MCF 10A (cell line): ENCODE measurements around the gene CDC42EP2. TPM values are rescaled to one million over a fixed set of nuclear protein-coding genes. Genes with fewer than 3 reads are reported as not detected.

ENCODE experiments used
- BruUV-seq: library from RNA; stranded (reverse); fragments of 400-500 nt; replicated peaks from 2 replicates; lab custom pipeline; 2021; lab: Mats Ljungman, UMichigan
- CTCF ChIA-PET: fragments of 300-600 bp; sonication (Branson Sonifier 250); formaldehyde crosslinking; extraction: SDS; loops from one replicate; lab custom pipeline; 2021; ENCODE audit warnings: antibody characterized with exemption, inconsistent platforms; lab: Yijun Ruan, JAX
- POLR2A ChIA-PET: fragments of 300-600, 350-650 bp; sonication (Branson Sonifier 250); formaldehyde crosslinking; extraction: SDS; loops from one replicate; lab custom pipeline; 2020; ENCODE audit warnings: antibody characterized with exemption, inconsistent platforms; lab: Yijun Ruan, JAX
- DNase-seq: peaks from one replicate; pipeline ENCODE4 v3.0.0-alpha.2; 2018; ENCODE audit not compliant: unreplicated experiment
- H3K27ac Mint-ChIP-seq: one replicate; pipeline ENCODE4 v1.8.0; 2022; ENCODE audit warnings: mild to moderate bottlenecking, low read depth, mixed read lengths; ENCODE audit not compliant: unreplicated experiment
- H3K27me3 Mint-ChIP-seq: one replicate; pipeline ENCODE4 v1.8.0; 2022; ENCODE audit warnings: mixed read lengths; ENCODE audit not compliant: insufficient read depth, unreplicated experiment
- H3K36me3 Mint-ChIP-seq: one replicate; pipeline ENCODE4 v1.8.0; 2022; ENCODE audit warnings: mild to moderate bottlenecking, moderate library complexity, mixed read lengths; ENCODE audit not compliant: insufficient read depth, unreplicated experiment
- H3K4me1 Mint-ChIP-seq: one replicate; pipeline ENCODE4 v1.8.0; 2022; ENCODE audit warnings: mixed read lengths; ENCODE audit not compliant: insufficient read depth, unreplicated experiment
- H3K4me3 Mint-ChIP-seq: one replicate; pipeline ENCODE4 v1.8.0; 2022; ENCODE audit warnings: mild to moderate bottlenecking, moderate library complexity, mixed read lengths; ENCODE audit not compliant: unreplicated experiment
- H3K9me3 Mint-ChIP-seq: one replicate; pipeline ENCODE4 v1.8.0; 2022; ENCODE audit warnings: mixed read lengths; ENCODE audit not compliant: unreplicated experiment
- intact Hi-C: fragments of 100-400 bp; cut with micrococcal nuclease; formaldehyde crosslinking; loops from 2 replicates; pipeline ENCODE4 v1.14.1; 2022
- total RNA-seq: library from RNA; stranded (reverse); gene quantifications from 2 replicates; pipeline ENCODE4 v1.2.3, GENCODE V29; 2022
- TF ChIP-seq, protein P1 (sequence below): fragments of 200-600 bp; IDR thresholded peaks from one replicate; pipeline ENCODE4 v1.8.0; 2022; ENCODE audit warnings: antibody characterized with exemption, mild to moderate bottlenecking; ENCODE audit not compliant: unreplicated experiment

CDC42EP2 gene
- total RNA-seq, 1 experiment from 2014 or later = 24.5 TPM

DNA sequence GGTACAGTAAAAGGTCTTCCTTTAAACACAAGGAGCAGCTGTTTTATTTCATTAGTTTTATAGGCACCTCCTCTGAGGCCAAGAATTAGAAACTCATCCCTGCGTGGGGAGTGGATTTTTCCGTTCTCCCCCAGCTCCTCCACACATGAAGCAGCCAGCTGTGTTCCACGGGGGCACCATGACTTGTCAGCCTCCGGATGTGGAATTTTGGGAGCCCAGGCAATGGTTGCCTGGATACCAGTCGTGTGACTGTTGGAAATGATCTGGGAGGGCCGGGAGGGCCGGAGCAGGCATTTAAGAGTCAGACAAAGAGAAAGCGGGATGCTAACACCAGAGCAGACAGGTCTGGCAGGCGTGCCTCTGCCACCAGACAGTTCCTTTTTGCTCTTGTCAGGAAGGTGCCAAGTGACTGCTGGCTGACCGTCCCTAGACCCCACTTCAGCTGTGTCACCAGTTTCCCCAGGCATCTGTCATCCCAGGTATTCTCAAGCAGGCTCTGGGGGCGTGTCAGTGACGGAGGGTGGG is 15.9 kb upstream of the CDC42EP2 start:
- BruUV-seq = no TSS peak
- TF ChIP-seq, protein P1, sequence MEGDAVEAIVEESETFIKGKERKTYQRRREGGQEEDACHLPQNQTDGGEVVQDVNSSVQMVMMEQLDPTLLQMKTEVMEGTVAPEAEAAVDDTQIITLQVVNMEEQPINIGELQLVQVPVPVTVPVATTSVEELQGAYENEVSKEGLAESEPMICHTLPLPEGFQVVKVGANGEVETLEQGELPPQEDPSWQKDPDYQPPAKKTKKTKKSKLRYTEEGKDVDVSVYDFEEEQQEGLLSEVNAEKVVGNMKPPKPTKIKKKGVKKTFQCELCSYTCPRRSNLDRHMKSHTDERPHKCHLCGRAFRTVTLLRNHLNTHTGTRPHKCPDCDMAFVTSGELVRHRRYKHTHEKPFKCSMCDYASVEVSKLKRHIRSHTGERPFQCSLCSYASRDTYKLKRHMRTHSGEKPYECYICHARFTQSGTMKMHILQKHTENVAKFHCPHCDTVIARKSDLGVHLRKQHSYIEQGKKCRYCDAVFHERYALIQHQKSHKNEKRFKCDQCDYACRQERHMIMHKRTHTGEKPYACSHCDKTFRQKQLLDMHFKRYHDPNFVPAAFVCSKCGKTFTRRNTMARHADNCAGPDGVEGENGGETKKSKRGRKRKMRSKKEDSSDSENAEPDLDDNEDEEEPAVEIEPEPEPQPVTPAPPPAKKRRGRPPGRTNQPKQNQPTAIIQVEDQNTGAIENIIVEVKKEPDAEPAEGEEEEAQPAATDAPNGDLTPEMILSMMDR = no peak
- no peak overlapping the region for H3K27ac Mint-ChIP-seq
- H3K4me3 Mint-ChIP-seq = no peak overlapping the region
- H3K9me3 Mint-ChIP-seq = no peaks in the 10 kb centered on the region
- DNase-seq = no peak
- ChIA-PET CTCF (interaction anchor here (0.6 to 1.2 kb wide), 2 partner anchors 18 to 26 kb away, joined by 3 read pairs; no protein-coding TSS in a partner anchor), POLR2A (interaction anchor here (0.7 kb wide), 1 partner anchor 292 kb away, joined by 4 read pairs; no protein-coding TSS in a partner anchor)
- no peaks in the 10 kb centered on the region for H3K27me3 Mint-ChIP-seq
- peaks cover 5% of the 10 kb centered on the region for H3K4me1 Mint-ChIP-seq
- intact Hi-C loops = no loop called here
- peaks cover 34% of the 10 kb centered on the region for H3K36me3 Mint-ChIP-seq

DNA sequence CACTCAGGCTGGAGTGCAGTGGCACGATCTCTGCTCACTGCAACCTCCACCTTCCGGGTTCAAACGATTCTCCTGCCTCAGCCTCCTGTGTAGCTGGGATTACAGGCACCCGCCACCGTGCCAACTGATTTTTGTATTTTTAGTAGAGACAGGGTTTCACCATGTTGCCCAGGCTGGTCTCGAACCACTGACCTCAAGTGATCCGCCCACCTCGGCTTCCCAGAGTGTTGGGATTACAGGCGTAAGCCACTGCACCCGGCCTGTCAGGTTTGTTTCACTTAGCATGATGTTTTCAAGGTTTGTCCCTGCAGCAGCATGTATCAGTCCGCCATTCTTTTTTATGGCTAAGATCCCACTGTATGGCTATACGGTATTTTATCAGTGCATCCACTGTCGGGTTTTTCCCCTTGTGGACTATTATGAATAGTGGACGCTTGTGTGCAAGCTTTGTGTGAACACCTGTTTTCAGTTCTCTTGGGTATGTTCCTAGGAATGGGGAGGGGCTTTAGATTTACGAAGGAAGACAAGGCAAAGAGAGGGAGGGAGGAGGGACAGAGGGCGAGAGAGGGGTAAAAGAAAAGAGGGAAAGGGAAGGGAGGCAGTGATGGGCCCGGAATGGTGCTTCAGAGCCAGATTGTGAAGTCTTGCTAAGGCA is 13.9 kb upstream of the CDC42EP2 start:
- TF ChIP-seq, protein P1 = no peak
- Mint-ChIP-seq H3K27ac (no peak overlapping the region), H3K4me1 (peaks cover 10% of the 10 kb centered on the region), H3K36me3 (peaks cover 17% of the 10 kb centered on the region), H3K27me3 (no peaks in the 10 kb centered on the region), H3K9me3 (no peaks in the 10 kb centered on the region), H3K4me3 (no peak overlapping the region)
- ChIA-PET CTCF (interaction anchor here (0.7 kb wide), 1 partner anchor 248 kb away, joined by 3 read pairs; no protein-coding TSS in a partner anchor), POLR2A (interaction anchor here (0.8 kb wide), 1 partner anchor 16 kb away, joined by 3 read pairs; no protein-coding TSS in a partner anchor)
- no peak for DNase-seq
- intact Hi-C loops = no loop called here
- no TSS peak for BruUV-seq

DNA sequence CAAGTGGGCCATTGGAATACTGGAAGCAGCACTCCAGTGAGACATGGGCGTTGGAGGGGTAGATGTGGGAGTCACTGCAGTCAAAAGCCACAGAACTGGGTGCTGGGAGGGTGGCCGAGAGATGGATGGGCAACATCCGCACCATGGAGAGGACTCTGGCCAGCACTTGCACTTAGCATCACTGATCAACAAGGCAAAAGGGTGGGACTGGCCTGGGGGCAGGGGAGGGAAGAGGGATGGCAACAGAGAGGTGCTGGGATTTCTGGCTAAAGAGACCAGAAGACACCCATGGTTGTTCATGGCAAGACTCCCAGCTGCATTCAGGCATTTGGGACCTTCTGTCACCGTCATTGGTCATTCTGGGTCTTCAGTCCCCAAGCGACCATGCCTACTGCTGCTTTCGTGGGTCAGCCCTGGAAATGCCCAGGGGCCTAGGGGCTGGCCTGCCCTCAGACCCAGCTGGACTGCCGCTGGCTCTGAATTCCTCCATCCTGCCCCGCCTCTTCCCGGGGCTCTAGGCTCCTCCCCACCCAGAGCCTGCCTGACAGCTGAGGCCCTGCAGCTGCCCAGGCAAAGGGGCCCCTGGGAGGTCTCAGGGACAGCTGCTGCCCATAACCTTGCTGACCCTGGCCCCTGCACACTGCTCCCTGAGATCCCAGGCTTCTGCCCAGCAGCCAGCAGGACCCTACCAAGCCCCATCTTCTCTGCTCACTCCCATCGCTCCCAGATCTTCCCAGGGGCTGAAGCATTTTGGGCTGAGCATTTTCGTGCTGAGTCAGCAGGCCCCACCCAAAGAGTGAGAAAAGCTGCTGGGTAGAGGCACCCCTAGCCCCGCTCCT is 13.0 kb upstream of the CDC42EP2 start:
- no TSS peak for BruUV-seq
- Mint-ChIP-seq H3K9me3 (no peaks in the 10 kb centered on the region), H3K4me1 (peaks cover 10% of the 10 kb centered on the region), H3K27me3 (no peaks in the 10 kb centered on the region), H3K27ac (no peak overlapping the region), H3K4me3 (no peak overlapping the region), H3K36me3 (peaks cover 8% of the 10 kb centered on the region)
- intact Hi-C loops = no loop called here
- CTCF ChIA-PET = interaction anchor here (1.5 to 2.5 kb wide), 2 partner anchors 13 to 28 kb away, joined by 7 to 11 read pairs; partner anchors contain the start of gene CDC42EP2
- TF ChIP-seq, protein P1 = no peak
- POLR2A ChIA-PET = interaction anchor here (0.6 to 0.7 kb wide), 2 partner anchors 13 to 40 kb away, joined by 3 to 4 read pairs; partner anchors contain the start of gene POLA2
- no peak for DNase-seq
